ENCODE measurements around the gene LYPD3. TPM values are rescaled to one million over a fixed set of nuclear protein-coding genes. Genes with fewer than 3 reads are reported as not detected.

LYPD3 gene
- total and polyA plus RNA-seq, 2 donors (not counting 3 experiments of a cell fraction or from before 2014, with no cell fraction given), result 0.52 TPM; not detected in 1

DNA sequence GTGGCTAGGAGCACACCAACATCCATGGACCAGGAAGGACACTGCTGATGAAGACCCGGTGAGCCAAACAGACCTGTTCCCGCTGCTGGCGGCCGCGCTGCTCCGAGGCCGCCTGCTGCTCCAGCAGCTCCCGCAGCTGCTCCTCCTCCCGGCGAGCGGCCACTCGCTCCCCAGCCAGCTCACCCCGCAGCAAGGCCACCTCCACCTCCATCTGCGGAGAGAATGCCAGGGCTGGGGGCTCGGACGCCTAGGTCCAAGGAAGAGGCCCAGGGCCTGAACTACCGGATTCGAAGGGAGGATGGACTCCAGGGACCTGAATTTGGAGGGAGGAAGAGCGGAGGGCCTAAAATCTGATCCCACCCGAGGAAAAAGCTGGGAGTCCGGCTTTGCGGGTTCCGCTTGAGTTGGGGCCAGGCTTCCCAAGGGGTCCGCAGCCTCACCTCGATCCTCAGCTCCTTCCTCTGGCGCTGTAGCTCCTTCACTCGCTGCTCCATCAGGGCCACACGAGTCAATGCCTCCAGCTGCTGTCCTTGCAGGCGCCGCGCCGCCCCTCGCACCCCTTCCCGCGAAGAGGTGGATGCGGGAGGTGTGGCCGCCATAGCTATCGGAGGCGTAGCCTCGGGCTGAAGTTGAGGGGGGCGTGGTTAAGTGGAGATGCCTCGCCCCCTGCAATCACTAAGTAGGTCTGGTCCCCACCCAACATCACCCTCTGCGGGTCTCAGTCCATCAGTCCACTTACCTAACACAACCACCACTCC is 36.4 kb upstream of the LYPD3 start:
- POLR2A ChIA-PET, result no interaction called here
- dilution Hi-C loops (cut with MboI; ENCODE audit: extremely low pct_ligation_motif_present, low sequenced_read_pairs), result no loop called here

DNA sequence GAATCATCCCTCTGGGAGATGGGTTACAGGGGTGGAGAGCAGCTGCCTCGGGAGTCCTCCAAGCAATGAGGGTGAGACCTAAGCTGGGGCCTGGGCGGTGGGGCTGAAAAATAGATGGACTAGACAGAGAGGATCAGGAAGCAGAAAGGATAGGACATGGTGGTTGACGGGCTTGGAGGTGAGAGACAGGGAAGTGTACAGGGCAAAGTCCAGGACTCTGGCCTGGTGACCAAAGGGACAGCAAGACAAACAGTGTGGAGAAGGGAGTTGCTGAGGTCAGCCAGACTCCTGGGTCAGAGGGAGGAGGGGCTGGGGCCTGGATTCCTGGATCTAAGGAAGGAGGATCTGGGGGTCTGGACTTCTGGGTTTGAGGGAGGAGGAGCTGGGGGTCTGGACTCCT is 33.6 kb upstream of the LYPD3 start:
- no TSS peak for BruUV-seq (replicated peaks)
- no peaks in the 10 kb centered on the region for H3K9me1 ChIP-seq (replicated peaks; ENCODE audit: control insufficient read depth, extremely low read depth, insufficient read depth, low read length)
- H3K9ac ChIP-seq (replicated peaks; ENCODE audit: extremely low read depth, insufficient read depth, low read length), result no peak overlapping the region
- dilution Hi-C loops (cut with MboI; ENCODE audit: extremely low pct_ligation_motif_present, low sequenced_read_pairs) (no loop called here), intact Hi-C loops (cut with micrococcal nuclease) (no loop called here)
- H3K79me2 ChIP-seq (ENCODE audit: control insufficient read depth, insufficient read depth, low read length), result no peaks in the 10 kb centered on the region
- TF ChIP-seq, protein P1, sequence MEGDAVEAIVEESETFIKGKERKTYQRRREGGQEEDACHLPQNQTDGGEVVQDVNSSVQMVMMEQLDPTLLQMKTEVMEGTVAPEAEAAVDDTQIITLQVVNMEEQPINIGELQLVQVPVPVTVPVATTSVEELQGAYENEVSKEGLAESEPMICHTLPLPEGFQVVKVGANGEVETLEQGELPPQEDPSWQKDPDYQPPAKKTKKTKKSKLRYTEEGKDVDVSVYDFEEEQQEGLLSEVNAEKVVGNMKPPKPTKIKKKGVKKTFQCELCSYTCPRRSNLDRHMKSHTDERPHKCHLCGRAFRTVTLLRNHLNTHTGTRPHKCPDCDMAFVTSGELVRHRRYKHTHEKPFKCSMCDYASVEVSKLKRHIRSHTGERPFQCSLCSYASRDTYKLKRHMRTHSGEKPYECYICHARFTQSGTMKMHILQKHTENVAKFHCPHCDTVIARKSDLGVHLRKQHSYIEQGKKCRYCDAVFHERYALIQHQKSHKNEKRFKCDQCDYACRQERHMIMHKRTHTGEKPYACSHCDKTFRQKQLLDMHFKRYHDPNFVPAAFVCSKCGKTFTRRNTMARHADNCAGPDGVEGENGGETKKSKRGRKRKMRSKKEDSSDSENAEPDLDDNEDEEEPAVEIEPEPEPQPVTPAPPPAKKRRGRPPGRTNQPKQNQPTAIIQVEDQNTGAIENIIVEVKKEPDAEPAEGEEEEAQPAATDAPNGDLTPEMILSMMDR (IDR thresholded peaks at IDR 0.05; ENCODE audit: extremely low read depth in 1 of 2, insufficient read depth in 1 of 2, low read depth in 1 of 2, low read length in 2 of 2), result no peak
- TF ChIP-seq FOS (IDR thresholded peaks at IDR 0.05; ENCODE audit: borderline replicate concordance, insufficient read depth, low read length), result no peak
- TF ChIP-seq, protein P2, sequence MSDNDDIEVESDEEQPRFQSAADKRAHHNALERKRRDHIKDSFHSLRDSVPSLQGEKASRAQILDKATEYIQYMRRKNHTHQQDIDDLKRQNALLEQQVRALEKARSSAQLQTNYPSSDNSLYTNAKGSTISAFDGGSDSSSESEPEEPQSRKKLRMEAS (IDR thresholded peaks at IDR 0.05; ENCODE audit: insufficient read depth, insufficient read length), result no peak
- no peak for TF ChIP-seq POLR2AphosphoS5 (IDR thresholded peaks at IDR 0.05; ENCODE audit: insufficient read depth, low read depth, low read length)
- no peak for TF ChIP-seq JUN (IDR thresholded peaks at IDR 0.05; ENCODE audit: borderline replicate concordance, insufficient read depth, insufficient read length, low read depth)
- TF ChIP-seq GATA2 (IDR thresholded peaks at IDR 0.05; ENCODE audit: insufficient read depth, insufficient read length, low read depth, low read length), result no peak
- TF ChIP-seq MYC (IDR thresholded peaks at IDR 0.05; ENCODE audit: low read depth, low read length), result no peak
- no peak for TF ChIP-seq EZH2 (IDR thresholded peaks at IDR 0.05; ENCODE audit: borderline replicate concordance, low read depth, low read length, severe bottlenecking)
- no peak for TF ChIP-seq POLR2A (IDR thresholded peaks at IDR 0.05; ENCODE audit: low read depth, low read length)
- ChIA-PET POLR2A (no interaction called here), CTCF (interaction anchor here (0.5 to 1.6 kb wide), 3 partner anchors 19 to 52 kb away, joined by 5 to 6 read pairs (median 5); no protein-coding TSS in a partner anchor)
- FAIRE-seq (no peak), DNase-seq (ENCODE audit: low read depth, low spot score) (no peak)
- H3K4me2 ChIP-seq (ENCODE audit: insufficient read depth, low read length), result no peak overlapping the region
- H4K20me1 ChIP-seq (replicated peaks; ENCODE audit: control insufficient read depth, extremely low read depth, insufficient read depth, low read length), result no peaks in the 10 kb centered on the region
- no peak overlapping the region for H3K27ac ChIP-seq (ENCODE audit: insufficient read depth, low read depth, low read length)
- peaks cover 0 to 6% of the 10 kb centered on the region in 2 experiments for H3K36me3 ChIP-seq (ENCODE audit: control insufficient read depth in 2 of 2, extremely low read depth in 1 of 2, insufficient read depth in 2 of 2, low read length in 2 of 2)
- no peaks in the 10 kb centered on the region for H3K4me1 ChIP-seq (ENCODE audit: control insufficient read depth, extremely low read depth, insufficient read depth, low read length)
- no peak overlapping the region for H2AFZ ChIP-seq (ENCODE audit: low read depth, low read length)
- no peaks in the 10 kb centered on the region for H3K9me3 ChIP-seq (replicated peaks; ENCODE audit: control insufficient read depth, insufficient read depth, low read length)
- no peak overlapping the region for H3K4me3 ChIP-seq (replicated peaks in 1 of 3; ENCODE audit: insufficient read depth in 1 of 3, low read depth in 1 of 3, low read length in 3 of 3)
- no peaks in the 10 kb centered on the region for H3K27me3 ChIP-seq (ENCODE audit: control insufficient read depth in 2 of 2, insufficient read depth in 2 of 2, low read length in 2 of 2)

More for the DNA sequence above, 36.4 kb upstream of the LYPD3 start:
- intact Hi-C loops (cut with micrococcal nuclease), result no loop called here
- Histone ChIP-seq H3K9ac (replicated peaks; ENCODE audit: extremely low read depth, insufficient read depth, low read length) (no peak overlapping the region), H3K9me1 (replicated peaks; ENCODE audit: control insufficient read depth, extremely low read depth, insufficient read depth, low read length) (no peaks in the 10 kb centered on the region), H3K4me2 (ENCODE audit: insufficient read depth, low read length) (no peak overlapping the region), H3K4me1 (ENCODE audit: control insufficient read depth, extremely low read depth, insufficient read depth, low read length) (peaks cover 11% of the 10 kb centered on the region), H3K9me3 (replicated peaks; ENCODE audit: control insufficient read depth, insufficient read depth, low read length) (no peaks in the 10 kb centered on the region), H3K79me2 (ENCODE audit: control insufficient read depth, insufficient read depth, low read length) (no peaks in the 10 kb centered on the region), H4K20me1 (replicated peaks; ENCODE audit: control insufficient read depth, extremely low read depth, insufficient read depth, low read length) (no peaks in the 10 kb centered on the region), H3K27ac (ENCODE audit: insufficient read depth, low read depth, low read length) (no peak overlapping the region), H3K27me3 (ENCODE audit: control insufficient read depth in 2 of 2, insufficient read depth in 2 of 2, low read length in 2 of 2) (no peaks in the 10 kb centered on the region), H2AFZ (ENCODE audit: low read depth, low read length) (no peak overlapping the region), H3K36me3 (ENCODE audit: control insufficient read depth in 2 of 2, extremely low read depth in 1 of 2, insufficient read depth in 2 of 2, low read length in 2 of 2) (no peaks in the 10 kb centered on the region), H3K4me3 (replicated peaks in 1 of 3; ENCODE audit: insufficient read depth in 1 of 3, low read depth in 1 of 3, low read length in 3 of 3) (no peak overlapping the region)
- DNase-seq (ENCODE audit: low read depth, low spot score) (no peak), FAIRE-seq (no peak)
- CTCF ChIA-PET, result interaction anchor here (0.8 to 1.5 kb wide), 3 partner anchors 17 to 55 kb away, joined by 3 to 10 read pairs (median 8); no protein-coding TSS in a partner anchor
- BruUV-seq (replicated peaks), result no TSS peak
- TF ChIP-seq, protein P2 (IDR thresholded peaks at IDR 0.05; ENCODE audit: insufficient read depth, insufficient read length), result no peak
- TF ChIP-seq POLR2AphosphoS5 (IDR thresholded peaks at IDR 0.05; ENCODE audit: insufficient read depth, low read depth, low read length), result no peak
- no peak for TF ChIP-seq MYC (IDR thresholded peaks at IDR 0.05; ENCODE audit: low read depth, low read length)
- no peak for TF ChIP-seq POLR2A (IDR thresholded peaks at IDR 0.05; ENCODE audit: low read depth, low read length)
- TF ChIP-seq EZH2 (IDR thresholded peaks at IDR 0.05; ENCODE audit: borderline replicate concordance, low read depth, low read length, severe bottlenecking), result no peak
- TF ChIP-seq JUN (IDR thresholded peaks at IDR 0.05; ENCODE audit: borderline replicate concordance, insufficient read depth, insufficient read length, low read depth), result no peak

All from endothelial cell of umbilical vein (primary cell).